ENCODE results near the gene MAGIX. TPM values are rescaled to one million over a fixed set of nuclear protein-coding genes. Genes with fewer than 3 reads are reported as not detected.

Gene MAGIX
- total RNA-seq, 1 donor, result 3.5 TPM

- DNase-seq (ENCODE audit: low read depth in 2 of 3, low spot score in 2 of 3), result no peak
These were observed 41.0 kb downstream of the MAGIX start for GRCh38 chrX:49203536-49203935.

GRCh38 chrX:49204017-49204416 lies 41.5 kb downstream of the MAGIX start:
- no peak for DNase-seq (ENCODE audit: low read depth in 2 of 3, low spot score in 2 of 3)

- no peak for DNase-seq (ENCODE audit: low read depth in 2 of 3, low spot score in 2 of 3)
These were observed 42.2 kb downstream of the MAGIX start for GRCh38 chrX:49204709-49205108.

DNA sequence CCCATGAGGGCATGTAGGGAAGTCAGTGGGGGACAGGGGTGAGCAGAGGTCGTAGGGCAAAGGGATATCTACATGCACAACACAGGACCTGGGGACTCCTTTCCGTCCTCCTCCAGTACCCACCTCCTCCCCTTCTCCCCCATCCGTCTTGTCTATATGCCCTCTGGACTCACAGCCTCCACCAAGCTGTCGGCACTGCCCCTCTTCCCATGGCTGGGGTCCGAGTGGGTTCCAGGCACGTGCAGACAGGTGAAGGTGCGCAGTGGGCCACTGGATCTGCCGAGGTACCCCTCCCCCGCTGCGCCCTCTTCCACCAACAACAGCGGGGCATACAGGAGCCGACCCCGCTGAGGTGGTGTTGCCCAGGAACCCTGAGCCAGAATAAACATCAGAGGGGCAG lies 42.9 kb downstream of the MAGIX start:
- DNase-seq (ENCODE audit: low read depth in 2 of 3, low spot score in 2 of 3), result no peak

DNA sequence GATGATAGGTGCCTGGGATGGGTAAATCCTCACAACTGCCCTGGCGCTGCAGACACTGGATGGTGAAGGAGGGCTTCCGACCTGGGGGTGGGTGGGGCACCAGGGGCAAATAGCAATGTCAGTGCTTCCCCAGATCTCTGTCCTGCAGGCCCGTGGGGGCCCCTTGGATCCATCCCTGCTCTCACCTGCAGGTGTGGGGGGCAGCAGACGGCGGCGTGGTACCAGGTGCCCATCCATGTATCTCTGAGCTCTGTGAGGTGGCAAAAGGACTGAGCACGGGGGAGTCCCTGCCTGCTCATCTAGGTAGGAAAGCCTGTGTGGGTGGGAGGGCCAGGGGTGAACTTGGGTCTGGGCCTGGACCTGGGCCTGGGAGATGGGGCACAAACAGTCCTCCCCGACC lies 44.0 kb downstream of the MAGIX start:
- no peak for DNase-seq (ENCODE audit: low read depth in 2 of 3, low spot score in 2 of 3)

GRCh38 chrX:49208399-49208798 lies 45.8 kb downstream of the MAGIX start:
- no peak for DNase-seq (ENCODE audit: low read depth in 2 of 3, low spot score in 2 of 3)

DNA sequence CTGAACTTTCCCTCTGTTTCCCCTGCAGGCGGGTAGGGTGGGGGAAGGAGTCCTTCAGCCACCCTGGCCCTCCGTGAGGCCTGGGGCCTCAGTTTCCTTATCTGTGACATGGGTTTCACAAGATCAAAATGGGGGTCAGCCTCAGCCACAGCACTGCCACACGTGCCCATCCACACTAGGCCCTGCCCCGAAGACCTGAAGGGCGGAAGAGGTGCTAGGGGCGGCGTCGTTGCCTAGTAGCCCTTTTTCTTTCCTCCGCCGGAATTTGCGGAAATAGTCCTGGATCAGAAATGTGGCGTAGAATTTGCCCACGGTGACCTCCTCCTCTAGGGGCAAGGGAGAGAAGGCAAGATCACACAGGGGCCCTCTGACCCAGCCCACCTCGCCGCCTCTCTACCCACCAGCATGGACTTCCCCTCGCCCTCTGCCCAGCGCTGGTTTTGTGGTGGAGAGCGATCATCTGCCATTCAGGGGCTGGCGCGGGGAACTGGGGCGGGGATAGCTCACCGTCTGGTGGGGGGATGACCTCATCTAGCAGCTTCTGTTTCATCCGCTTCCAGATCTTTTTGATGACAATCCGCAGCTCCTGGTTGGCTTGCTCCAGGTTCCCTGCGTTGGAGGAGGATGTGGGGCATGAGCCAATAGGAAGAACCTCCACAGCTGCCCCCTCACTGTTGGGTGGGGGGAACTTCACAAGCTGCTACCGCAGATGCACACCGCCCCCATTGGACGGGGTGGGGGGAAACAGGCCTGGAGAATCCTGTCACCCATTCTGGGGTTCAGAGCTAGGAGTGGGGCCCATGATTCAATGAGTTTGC lies 47.1 kb downstream of the MAGIX start:
- peak in 2 of 3 donors; percentile 35 to 62 for DNase-seq (ENCODE audit: low read depth in 2 of 3, low spot score in 2 of 3)

GRCh38 chrX:49210406-49210805 lies 47.8 kb downstream of the MAGIX start:
- DNase-seq (ENCODE audit: low read depth in 2 of 3, low spot score in 2 of 3), result no peak

- no peak for DNase-seq (ENCODE audit: low read depth in 2 of 3, low spot score in 2 of 3)
These were observed 48.5 kb downstream of the MAGIX start for GRCh38 chrX:49211074-49211473.

DNA sequence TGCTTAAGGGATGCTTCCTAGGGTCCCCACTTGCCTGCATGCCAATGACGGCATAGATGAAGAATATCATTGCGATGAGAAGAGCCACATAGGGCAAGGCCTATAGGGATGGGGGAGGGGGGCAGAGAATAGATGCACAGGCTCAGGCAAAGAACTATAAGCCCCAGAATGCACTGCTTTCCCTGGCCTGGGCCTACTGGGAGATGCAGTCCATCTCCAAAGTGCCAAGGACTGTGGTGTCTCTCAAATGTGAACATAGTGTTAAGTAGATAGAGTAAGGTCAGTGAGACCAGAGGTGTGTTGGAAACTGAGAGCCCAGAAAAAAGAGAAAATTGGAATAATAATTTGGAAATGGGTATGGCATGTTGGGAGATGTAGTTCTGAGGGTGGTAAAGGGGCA lies 49.7 kb downstream of the MAGIX start:
- no peak for DNase-seq (ENCODE audit: low read depth in 2 of 3, low spot score in 2 of 3)

- no peak for DNase-seq (ENCODE audit: low read depth in 2 of 3, low spot score in 2 of 3)
These were observed 50.3 kb downstream of the MAGIX start for GRCh38 chrX:49212861-49213260.

- DNase-seq (ENCODE audit: low read depth in 2 of 3, low spot score in 2 of 3), result no peak
These were observed 51.9 kb downstream of the MAGIX start for GRCh38 chrX:49214416-49214815.

DNA sequence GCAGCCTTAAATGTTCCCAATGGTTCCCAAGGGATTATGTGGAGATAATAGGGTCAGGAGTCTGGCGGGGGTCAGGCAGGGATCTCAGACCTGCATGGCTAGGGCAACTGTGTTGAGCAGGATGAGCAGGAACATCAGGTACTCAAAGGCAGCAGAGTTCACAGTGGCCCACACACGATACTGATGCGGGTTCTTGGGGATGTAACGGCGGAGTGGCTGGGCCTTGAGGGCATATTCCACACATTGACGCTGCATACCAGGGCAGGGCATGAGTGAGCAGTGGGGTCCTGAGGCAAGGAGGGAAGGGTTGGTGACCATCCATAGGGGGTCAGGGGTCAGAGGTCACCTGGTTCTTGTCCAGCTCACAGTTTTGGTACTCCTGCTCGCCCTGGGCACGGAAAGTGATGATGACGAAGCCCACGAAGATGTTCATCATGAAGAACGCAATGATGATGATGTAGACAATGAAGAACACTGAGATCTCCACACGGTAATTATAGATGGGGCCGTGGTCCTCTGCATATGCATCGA lies 52.5 kb downstream of the MAGIX start:
- no peak for DNase-seq (ENCODE audit: low read depth in 2 of 3, low spot score in 2 of 3)

Small RNA genes lying within 50 kb of the gene (small RNA-seq; reads per million reads assigned to genes)
- gene RN7SL262P, result not detected

Other genes with a start within 250 kb of the MAGIX start
- gene PIM2, start 243.7 kb upstream of the MAGIX start, total RNA-seq, result 142 TPM
- 55.5 TPM for gene OTUD5, start 205.2 kb upstream of the MAGIX start, total RNA-seq
- 3.0 TPM for gene KCND1, start 190.9 kb upstream of the MAGIX start, total RNA-seq
- gene GRIPAP1, start 160.5 kb upstream of the MAGIX start, total RNA-seq, result 24.2 TPM
- gene TFE3, start 119.4 kb upstream of the MAGIX start, total RNA-seq, result 63.0 TPM
- 3.5 TPM for gene CCDC120, start 103.8 kb upstream of the MAGIX start, total RNA-seq
- gene PRAF2, start 88.8 kb upstream of the MAGIX start, total RNA-seq, result 14.0 TPM
- 75.7 TPM for gene WDR45, start 82.9 kb upstream of the MAGIX start, total RNA-seq
- 15.6 TPM for gene GPKOW, start 39.0 kb upstream of the MAGIX start, total RNA-seq
- gene PLP2, start 9.1 kb downstream of the MAGIX start, total RNA-seq, result 45.5 TPM
- 19.9 TPM for gene PRICKLE3, start 23.6 kb downstream of the MAGIX start, total RNA-seq
- 2.4 TPM for gene SYP, start 37.4 kb downstream of the MAGIX start, total RNA-seq
- 1.3 TPM for gene CACNA1F, start 70.6 kb downstream of the MAGIX start, total RNA-seq
- 17.8 TPM for gene CCDC22, start 72.7 kb downstream of the MAGIX start, total RNA-seq
- gene FOXP3, start 102.0 kb downstream of the MAGIX start, total RNA-seq, result under 0.01 TPM
- 5.9 TPM for gene PPP1R3F, start 107.0 kb downstream of the MAGIX start, total RNA-seq
- not detected for gene GAGE10, start 140.9 kb downstream of the MAGIX start, total RNA-seq
- not detected for gene GAGE12J, start 159.3 kb downstream of the MAGIX start, total RNA-seq
- gene GAGE13, start 168.8 kb downstream of the MAGIX start, total RNA-seq, result not detected